Measurements from ENCODE around the gene MIOX.

Gene MIOX

DNA sequence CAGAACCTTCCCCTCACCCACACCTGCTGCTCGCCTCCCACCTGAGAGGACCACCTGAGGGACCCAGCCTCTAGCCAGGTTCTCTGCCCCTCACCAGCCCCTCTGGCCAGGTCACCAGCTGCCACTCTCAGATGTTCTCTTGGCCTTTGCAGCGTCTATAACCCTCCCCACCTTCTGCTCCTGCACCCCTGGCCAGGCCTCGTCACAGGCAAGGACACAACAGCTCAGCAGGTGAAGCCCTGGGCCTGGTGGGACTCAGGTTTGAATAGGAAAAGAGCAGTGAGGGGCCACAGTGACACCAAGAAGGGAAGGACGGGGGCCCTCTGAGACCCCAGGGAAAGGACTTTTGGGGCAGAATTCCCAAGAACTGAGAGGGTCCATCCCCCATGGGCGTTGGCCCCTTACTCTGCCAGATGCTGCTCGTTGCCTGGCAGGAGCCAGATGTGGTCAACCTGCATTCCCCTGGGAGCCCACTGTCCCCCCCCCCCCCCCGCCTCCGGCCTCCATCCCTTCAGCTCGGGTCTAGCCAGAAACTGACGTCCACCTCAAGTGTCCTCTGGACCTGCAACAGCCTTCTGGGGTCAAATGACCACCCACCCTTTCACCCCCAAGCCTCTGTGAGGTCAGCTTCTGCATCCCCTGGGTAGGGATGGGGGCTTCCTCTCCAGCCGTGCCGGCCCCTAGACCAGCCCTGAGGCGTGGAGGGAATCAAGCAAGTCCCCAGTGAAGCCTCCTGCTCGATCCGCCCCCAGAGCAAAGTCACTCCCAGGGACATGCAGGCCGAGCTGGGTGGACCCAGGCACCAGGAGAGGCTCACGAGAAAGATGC lies 40.6 kb upstream of the MIOX start:
- Mint-ChIP-seq H3K27ac (no peak overlapping the region), H3K9me3 (no peaks in the 10 kb centered on the region), H3K4me3 (no peak overlapping the region), H3K4me1 (ENCODE audit: low read depth) (peaks cover 2% of the 10 kb centered on the region), H3K36me3 (ENCODE audit: low read depth) (peaks cover 25% of the 10 kb centered on the region), H3K27me3 (ENCODE audit: low read depth) (no peaks in the 10 kb centered on the region)

DNA sequence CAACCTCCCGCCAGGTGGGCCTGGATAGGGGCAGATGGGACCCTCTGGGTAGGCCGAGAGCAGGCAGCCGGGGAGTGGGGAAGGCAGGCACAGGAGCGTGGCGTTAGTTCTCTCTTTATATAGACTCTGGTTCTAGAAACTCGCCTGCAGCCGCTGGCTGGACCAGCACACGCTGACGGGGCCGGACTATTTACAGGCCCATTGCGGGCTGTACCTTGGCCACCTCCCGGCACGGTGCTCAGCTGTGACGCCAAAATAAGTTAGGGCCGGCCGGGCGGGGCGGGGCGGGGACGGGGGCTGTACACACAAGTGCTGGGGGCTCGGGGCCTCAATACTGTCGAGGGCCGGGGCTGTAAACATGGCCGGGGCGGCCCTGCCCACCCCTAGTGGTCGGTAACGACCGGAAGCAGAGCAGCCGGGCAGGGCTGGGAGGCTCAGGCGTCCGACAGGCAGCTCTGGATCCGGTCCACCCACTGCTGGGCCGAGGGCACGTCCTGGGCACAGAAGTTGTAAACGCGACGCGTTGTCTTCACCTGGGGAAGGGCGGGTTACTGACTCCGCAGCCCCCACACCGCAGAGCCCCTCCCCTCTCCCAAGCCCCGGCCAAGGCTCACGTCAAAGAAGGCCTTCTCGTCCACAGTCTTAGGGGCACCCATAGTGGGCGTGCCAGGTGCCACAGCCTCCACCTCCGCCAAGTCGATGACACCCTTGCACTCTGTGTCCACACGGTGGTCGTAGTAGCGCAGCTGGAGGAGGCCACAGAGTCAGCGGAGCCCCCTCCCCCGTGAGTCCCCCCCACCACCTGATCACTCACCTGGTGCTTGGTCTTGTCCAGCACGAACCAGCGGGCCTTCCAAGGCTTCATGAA lies 39.7 kb upstream of the MIOX start:
- Mint-ChIP-seq H3K27ac (no peak overlapping the region), H3K4me3 (no peak overlapping the region), H3K9me3 (no peaks in the 10 kb centered on the region), H3K36me3 (ENCODE audit: low read depth) (peaks cover 30% of the 10 kb centered on the region), H3K27me3 (ENCODE audit: low read depth) (no peaks in the 10 kb centered on the region), H3K4me1 (ENCODE audit: low read depth) (peaks cover 6% of the 10 kb centered on the region)

DNA sequence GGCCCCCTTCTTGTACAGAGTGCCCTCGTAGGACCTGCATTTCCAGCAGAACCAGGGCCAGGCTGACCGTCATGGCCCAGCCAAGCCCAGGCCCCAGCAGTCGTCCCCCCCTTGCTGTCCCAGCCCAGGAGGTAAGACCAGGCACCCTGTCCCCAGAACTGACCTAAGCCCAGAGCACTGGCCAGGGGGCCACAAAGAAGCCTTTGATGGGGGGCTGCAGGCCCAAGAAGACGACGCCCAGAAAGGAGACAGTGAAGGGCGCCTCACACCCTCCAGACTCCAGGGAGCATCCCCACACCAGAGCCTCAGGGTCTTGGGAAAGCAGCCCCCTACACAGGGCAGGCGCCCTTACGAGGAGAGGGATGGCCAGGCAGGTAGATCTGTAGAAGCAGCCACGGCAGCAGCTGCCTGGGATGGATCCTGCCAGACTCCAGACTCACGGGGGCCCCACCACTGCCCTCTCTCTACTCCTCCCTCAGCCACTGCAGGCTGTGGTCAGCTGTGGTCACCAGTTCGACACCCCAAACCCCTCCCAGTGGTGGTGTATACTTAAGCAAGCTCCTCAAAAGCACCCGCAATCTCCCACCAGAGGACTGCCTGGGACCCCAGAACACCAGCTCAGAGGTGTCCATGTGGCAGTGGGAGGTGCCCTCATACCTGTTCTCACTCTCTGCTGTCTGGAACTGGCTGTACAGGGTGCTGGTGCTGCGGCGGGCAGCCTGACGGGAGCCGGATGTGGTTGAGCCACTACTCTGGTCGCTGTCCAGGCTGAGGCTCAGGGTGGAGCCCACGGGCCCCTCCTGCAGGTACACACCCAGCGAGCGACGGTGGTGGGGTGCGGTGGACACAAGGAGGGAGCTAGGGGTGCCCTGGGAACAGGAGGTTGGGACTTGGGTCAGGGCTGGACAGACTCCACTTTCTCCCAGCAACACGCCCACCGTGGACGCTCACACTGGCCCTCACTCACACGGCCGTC lies 38.8 kb upstream of the MIOX start:
- no peaks in the 10 kb centered on the region for H3K9me3 Mint-ChIP-seq
- no peak overlapping the region for H3K4me3 Mint-ChIP-seq
- peaks cover 8% of the 10 kb centered on the region for H3K4me1 Mint-ChIP-seq (ENCODE audit: low read depth)
- no peaks in the 10 kb centered on the region for H3K27me3 Mint-ChIP-seq (ENCODE audit: low read depth)
- H3K27ac Mint-ChIP-seq: no peak overlapping the region
- peaks cover 32% of the 10 kb centered on the region for H3K36me3 Mint-ChIP-seq (ENCODE audit: low read depth)

DNA sequence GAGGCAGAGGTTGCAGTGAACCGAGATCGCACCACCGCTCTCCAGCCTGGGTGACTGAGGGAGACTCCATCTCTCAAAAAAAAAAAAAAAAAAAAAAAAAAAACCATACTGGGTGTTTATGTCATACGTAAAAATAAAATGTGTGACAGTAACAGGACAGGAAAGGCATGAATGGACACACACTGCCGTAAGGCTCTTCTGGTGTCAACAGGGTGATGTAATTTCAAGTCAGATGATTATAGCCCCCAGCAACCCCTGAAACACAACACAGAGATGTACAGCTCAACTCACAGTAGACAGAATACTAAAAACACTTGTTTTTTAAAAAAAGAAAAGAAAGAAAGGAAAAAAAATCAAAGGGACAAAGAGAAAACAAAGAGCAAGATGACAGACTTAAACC lies 34.0 kb upstream of the MIOX start:
- no peaks in the 10 kb centered on the region for H3K27me3 Mint-ChIP-seq (ENCODE audit: low read depth)
- no peak overlapping the region for H3K4me3 Mint-ChIP-seq
- peaks cover 46% of the 10 kb centered on the region for H3K36me3 Mint-ChIP-seq (ENCODE audit: low read depth)

DNA sequence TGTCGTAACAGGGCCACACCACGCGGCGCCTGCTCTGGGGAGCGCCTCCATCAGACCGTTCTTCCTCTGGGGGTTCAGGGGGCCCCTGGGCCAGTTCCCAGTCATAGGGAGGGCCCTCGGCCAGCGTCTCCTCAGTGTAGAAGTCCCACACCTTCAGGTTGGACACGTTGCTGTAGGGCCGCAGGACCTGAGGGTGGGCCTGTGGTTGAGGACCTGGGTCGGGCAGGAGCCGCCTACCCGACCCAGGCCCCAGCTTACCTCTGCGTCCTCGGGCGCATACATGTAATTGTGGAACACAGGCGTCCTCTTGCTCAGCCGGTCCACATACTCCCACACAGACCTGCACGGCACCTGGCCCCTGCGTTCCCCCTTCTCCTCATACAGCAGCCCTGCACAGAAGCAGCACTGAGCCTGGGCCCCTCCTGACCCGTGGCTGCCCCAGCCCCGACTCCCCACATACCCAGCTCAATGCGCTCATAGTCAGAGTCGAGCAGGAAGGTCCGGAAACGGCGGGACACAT lies 32.0 kb upstream of the MIOX start:
- peaks cover 7% of the 10 kb centered on the region for H3K4me1 Mint-ChIP-seq (ENCODE audit: low read depth)
- H3K27me3 Mint-ChIP-seq (ENCODE audit: low read depth): no peaks in the 10 kb centered on the region
- peaks cover 38% of the 10 kb centered on the region for H3K36me3 Mint-ChIP-seq (ENCODE audit: low read depth)
- H3K9me3 Mint-ChIP-seq: no peaks in the 10 kb centered on the region
- no peak overlapping the region for H3K27ac Mint-ChIP-seq
- no peak overlapping the region for H3K4me3 Mint-ChIP-seq

More for the DNA sequence above, 34.0 kb upstream of the MIOX start:
- Mint-ChIP-seq H3K9me3 (no peaks in the 10 kb centered on the region), H3K4me1 (ENCODE audit: low read depth) (peaks cover 7% of the 10 kb centered on the region), H3K27ac (peak overlapping the region; percentile 23)

DNA sequence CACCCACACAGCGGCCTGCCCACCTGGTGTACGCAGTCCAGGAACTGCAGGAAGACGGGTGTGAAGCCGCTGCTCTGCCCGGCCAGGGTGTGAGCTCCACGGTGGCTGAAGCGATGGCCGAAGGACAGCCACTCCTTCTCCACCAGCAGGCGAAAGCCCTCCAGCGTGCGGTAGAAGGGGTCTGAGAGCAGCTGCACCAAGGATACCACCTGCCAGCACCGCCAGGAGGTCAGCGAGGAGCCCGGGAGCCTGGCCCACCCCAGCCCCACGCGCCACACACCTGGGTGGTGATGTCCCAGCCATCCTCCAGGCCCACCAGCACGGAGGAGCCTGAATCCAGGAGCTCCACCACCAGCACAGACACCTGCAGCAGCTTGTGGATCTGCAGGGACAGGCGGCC lies 31.5 kb upstream of the MIOX start:
- Mint-ChIP-seq H3K4me1 (ENCODE audit: low read depth) (peaks cover 7% of the 10 kb centered on the region), H3K4me3 (no peak overlapping the region), H3K9me3 (no peaks in the 10 kb centered on the region), H3K27me3 (ENCODE audit: low read depth) (no peaks in the 10 kb centered on the region), H3K36me3 (ENCODE audit: low read depth) (peaks cover 37% of the 10 kb centered on the region), H3K27ac (no peak overlapping the region)

DNA sequence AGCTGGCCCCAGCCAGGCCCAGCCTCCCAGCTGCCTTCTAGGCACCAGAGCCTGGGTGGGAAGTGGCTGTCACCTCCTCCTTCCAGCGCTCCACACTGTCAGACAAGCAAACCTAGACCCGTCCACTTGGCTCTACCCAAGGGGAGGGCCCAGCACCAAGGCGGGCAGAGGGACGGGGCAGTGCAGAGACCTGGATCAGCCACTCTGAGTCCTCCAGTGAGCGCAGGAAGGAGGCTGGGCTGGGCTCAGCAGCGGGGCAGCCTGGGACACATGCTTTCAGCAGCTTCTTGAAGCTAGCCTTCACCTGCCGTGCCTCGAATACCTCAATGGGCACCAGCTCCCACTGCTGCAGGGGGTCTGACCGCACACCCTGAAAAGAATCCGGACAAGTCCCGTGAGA lies 30.6 kb upstream of the MIOX start:
- Mint-ChIP-seq H3K9me3 (no peaks in the 10 kb centered on the region), H3K4me1 (ENCODE audit: low read depth) (peaks cover 7% of the 10 kb centered on the region), H3K27me3 (ENCODE audit: low read depth) (no peaks in the 10 kb centered on the region), H3K36me3 (ENCODE audit: low read depth) (peaks cover 43% of the 10 kb centered on the region), H3K4me3 (no peak overlapping the region), H3K27ac (no peak overlapping the region)

DNA sequence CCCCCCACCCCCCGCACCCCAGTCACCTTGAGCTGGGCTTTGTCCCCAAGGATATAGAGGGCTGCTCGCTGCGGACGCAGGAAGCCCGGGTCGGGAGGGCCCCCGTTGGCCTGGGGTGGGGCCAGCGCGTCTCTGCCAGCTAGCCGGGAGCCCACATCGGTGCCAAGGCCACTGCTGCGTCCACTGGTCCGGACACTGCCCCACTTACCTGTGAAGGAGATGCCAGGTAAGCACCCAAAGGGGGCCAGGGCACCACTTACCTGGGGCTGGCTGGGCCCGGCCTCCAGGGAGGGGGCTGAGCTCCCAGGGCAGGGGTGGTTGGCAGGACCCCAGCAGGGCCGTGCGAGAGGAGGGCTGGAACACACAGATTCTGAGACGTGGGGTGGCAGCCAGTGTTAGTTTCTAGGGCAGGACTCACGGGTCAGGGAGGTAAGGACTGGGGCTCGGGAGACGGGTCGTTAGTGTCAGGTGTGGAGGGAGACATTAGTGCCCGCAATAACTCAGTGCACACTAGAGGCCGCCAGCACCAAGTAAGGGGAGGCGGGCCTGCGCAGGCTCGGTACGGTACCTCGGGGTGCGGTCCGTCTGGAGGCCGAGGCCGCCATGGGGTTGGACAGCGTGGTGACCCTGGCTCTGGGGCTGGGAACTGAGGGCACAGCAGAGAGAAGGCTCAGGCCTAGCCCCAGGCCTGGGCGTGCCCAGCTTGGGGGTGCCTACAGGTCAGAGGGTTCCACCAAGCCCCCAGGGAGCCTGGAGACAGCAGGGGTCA lies 30.0 kb upstream of the MIOX start:
- Mint-ChIP-seq H3K27me3 (ENCODE audit: low read depth) (no peaks in the 10 kb centered on the region), H3K4me3 (no peak overlapping the region), H3K4me1 (ENCODE audit: low read depth) (peaks cover 3% of the 10 kb centered on the region), H3K36me3 (ENCODE audit: low read depth) (peaks cover 39% of the 10 kb centered on the region), H3K27ac (no peak overlapping the region), H3K9me3 (no peaks in the 10 kb centered on the region)

DNA sequence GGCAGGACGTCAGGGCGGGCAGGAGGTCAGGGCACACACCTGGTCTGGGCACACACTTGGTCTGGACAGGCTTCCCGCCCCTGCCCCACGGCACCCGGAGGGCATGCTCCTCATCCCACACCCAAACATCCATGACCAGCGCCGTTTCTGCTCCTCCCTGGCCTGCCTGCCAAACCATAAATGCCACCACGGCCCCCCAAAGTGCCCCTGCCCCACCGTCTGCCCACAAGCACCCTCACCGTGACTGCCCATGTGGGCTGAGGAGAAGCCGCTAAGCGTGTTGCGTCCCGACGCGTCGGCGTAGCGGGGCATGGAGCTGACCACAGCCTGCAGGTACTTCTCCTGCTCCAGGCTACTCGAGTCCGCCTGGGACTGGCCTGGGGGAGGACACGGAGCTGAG lies 27.6 kb upstream of the MIOX start:
- Mint-ChIP-seq H3K27me3 (ENCODE audit: low read depth) (no peaks in the 10 kb centered on the region), H3K4me3 (no peak overlapping the region)

DNA sequence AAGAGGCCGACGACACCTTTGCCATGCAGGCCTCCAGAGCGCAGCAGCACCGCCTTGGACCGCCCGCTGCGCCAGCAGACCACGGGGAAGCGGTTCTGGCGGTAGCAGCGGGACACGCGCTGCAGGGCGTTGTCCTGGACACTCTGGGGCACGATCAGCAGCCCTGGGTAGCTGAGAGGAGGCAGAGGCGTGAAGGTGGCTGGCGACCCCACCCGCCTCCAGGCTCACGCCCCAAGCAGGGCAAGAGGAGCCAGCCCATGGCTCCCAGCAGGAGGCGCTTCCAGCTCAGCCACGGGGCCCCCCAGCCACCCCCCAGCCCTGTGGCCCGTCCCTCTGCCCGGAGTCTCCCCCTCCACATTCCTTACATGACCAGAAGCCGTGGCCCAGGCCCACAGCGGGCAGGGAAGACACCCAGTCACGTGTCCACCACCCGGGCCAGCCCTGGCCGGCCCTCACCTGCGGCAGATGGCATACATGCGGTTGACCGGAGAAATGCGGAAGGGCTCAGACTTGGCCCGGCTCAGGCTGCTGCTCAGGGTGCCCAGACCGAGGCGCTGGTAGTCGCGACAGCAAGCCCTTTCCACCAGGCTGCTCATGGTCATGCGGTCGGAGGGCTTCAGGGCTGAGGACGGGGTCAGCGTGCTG lies 27.0 kb upstream of the MIOX start:
- no peaks in the 10 kb centered on the region for H3K9me3 Mint-ChIP-seq
- no peaks in the 10 kb centered on the region for H3K27me3 Mint-ChIP-seq (ENCODE audit: low read depth)
- H3K4me1 Mint-ChIP-seq (ENCODE audit: low read depth): peaks cover 2% of the 10 kb centered on the region
- H3K27ac Mint-ChIP-seq: no peak overlapping the region
- peaks cover 39% of the 10 kb centered on the region for H3K36me3 Mint-ChIP-seq (ENCODE audit: low read depth)
- no peak overlapping the region for H3K4me3 Mint-ChIP-seq

More for the DNA sequence above, 27.6 kb upstream of the MIOX start:
- H3K9me3 Mint-ChIP-seq: no peaks in the 10 kb centered on the region
- peaks cover 2% of the 10 kb centered on the region for H3K4me1 Mint-ChIP-seq (ENCODE audit: low read depth)
- H3K36me3 Mint-ChIP-seq (ENCODE audit: low read depth): peaks cover 40% of the 10 kb centered on the region
- H3K27ac Mint-ChIP-seq: no peak overlapping the region

DNA sequence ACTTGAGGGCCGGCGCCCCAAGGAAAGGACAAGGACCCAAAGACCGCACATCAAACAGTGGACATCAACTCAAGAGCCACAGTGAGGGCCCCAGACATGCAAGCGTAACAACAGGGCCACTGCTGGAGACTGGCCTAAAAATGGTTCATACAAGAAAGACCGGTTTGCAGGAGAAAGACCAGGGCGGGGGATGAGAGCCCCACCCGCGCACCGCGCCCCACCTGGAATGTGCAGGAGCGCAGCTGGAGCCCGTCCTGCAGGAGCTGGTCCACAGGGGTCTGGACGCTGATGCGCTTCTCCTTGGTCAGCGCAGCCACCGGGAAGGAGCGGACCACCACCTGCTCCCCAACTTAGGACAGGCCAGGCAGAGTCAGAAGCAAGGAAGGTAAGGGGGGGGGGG lies 25.7 kb upstream of the MIOX start:
- Mint-ChIP-seq H3K36me3 (ENCODE audit: low read depth) (peaks cover 34% of the 10 kb centered on the region), H3K9me3 (no peaks in the 10 kb centered on the region), H3K27me3 (ENCODE audit: low read depth) (no peaks in the 10 kb centered on the region), H3K4me3 (no peak overlapping the region), H3K27ac (no peak overlapping the region), H3K4me1 (ENCODE audit: low read depth) (no peaks in the 10 kb centered on the region)

DNA sequence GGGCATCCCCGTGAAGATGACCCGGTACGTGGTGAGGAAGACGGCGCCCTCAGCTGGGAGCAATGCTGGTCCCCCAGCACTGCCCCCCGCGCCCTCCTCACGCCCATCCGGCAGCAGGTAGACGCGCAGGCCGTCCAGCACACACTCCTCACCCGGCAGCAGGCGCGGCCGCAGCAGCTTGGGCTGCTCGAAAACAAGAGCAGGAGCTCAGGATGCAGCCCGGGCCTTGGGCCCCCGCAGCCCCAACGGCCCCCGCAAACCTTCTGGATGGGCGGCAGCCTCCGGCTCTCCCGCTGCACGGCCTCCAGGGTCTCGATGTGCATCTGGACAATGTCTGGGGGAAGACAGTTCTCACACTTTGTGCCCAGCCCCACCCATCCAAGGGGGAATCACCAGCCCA lies 25.1 kb upstream of the MIOX start:
- H3K27me3 Mint-ChIP-seq (ENCODE audit: low read depth): no peaks in the 10 kb centered on the region
- H3K36me3 Mint-ChIP-seq (ENCODE audit: low read depth): peaks cover 40% of the 10 kb centered on the region
- H3K27ac Mint-ChIP-seq: no peak overlapping the region
- H3K4me1 Mint-ChIP-seq (ENCODE audit: low read depth): no peaks in the 10 kb centered on the region
- H3K9me3 Mint-ChIP-seq: no peaks in the 10 kb centered on the region
- H3K4me3 Mint-ChIP-seq: no peak overlapping the region

DNA sequence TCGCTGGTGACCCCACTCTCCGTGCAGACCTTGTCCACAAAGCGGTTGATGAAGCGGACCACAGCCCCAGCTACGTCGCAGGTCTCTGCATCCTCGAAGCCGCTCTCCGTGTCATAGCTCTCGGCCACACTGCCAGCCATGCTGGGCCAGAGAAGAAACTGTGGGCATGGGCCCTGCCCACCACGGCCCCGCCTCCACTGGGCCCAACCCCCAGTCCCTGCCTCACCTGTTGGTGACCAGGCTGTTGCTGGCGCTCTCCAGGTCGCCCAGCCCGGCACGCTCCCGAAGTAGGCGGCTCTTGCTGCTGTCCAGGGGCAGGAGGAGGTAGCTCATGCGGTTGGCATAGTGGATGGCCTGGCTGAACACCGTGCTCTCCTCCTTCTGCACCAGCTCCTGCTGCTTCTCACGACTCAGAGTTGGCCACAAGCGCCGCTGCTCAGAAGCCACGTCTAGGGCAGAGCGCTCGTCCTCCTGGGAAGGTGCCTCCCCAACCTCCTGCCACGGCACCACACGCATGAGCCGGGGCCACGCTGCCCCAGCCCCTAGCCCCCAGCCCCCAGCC lies 24.6 kb upstream of the MIOX start:
- H3K4me3 Mint-ChIP-seq: no peak overlapping the region
- peaks cover 42% of the 10 kb centered on the region for H3K36me3 Mint-ChIP-seq (ENCODE audit: low read depth)
- no peak overlapping the region for H3K27ac Mint-ChIP-seq
- peaks cover 3% of the 10 kb centered on the region for H3K4me1 Mint-ChIP-seq (ENCODE audit: low read depth)
- no peaks in the 10 kb centered on the region for H3K9me3 Mint-ChIP-seq
- H3K27me3 Mint-ChIP-seq (ENCODE audit: low read depth): no peaks in the 10 kb centered on the region

All from T-helper 1 cell treated with Interleukin-12 subunit alpha and Interleukin-12 subunit beta and Interleukin-4 antibody, amounts not matched to agents 30 μg/mL and 1 μg/mL, for 36 hours (primary cell).